ENCODE results near the gene PCSK6. TPM values are rescaled to one million over a fixed set of nuclear protein-coding genes. Genes with fewer than 3 reads are reported as not detected.

The PCSK6 gene
- total RNA-seq, 5 donors from 2014 or later (not counting 1 experiment from before 2014, with no cell fraction given) = 0.16 to 2.2 (median 1.3) TPM

GRCh38 chr15:101394654-101395053, 94.9 kb downstream of the PCSK6 start:
- ChIA-PET POLR2A (no interaction called here), CTCF (no interaction called here)
- no peaks in the 10 kb centered on the region for H3K9me3 Mint-ChIP-seq
- 91% methylated on average over 5 of the region's 11 CpGs for WGBS (ENCODE audit: insufficient coverage)
- no peak overlapping the region for H3K27ac Mint-ChIP-seq
- DNase-seq (no peak), ATAC-seq (replicated peaks in 1 of 4) (no peak)
- H3K9me3 ChIP-seq = no peaks in the 10 kb centered on the region
- no peaks in the 10 kb centered on the region for H3K36me3 Mint-ChIP-seq
- H3K36me3 ChIP-seq (ENCODE audit: control insufficient read depth in 2 of 2, extremely low read depth in 1 of 2, insufficient read depth in 1 of 2, low read length in 1 of 2) = no peaks in the 10 kb centered on the region
- H3K4me1 ChIP-seq (ENCODE audit: control insufficient read depth in 1 of 2, extremely low read depth in 1 of 2, insufficient read depth in 2 of 2, low read length in 2 of 2) = peaks cover 0 to 5% of the 10 kb centered on the region in 2 experiments
- no peak overlapping the region for H3K4me3 Mint-ChIP-seq
- H3K27ac ChIP-seq (ENCODE audit: low read length) = no peak overlapping the region
- H3K4me1 Mint-ChIP-seq = peaks cover 4 to 16% (median 5%) of the 10 kb centered on the region in 3 donors
- peaks cover 0 to 45% of the 10 kb centered on the region in 2 experiments for H3K27me3 ChIP-seq (replicated peaks in 1 of 2; ENCODE audit: control insufficient read depth in 2 of 2, extremely low read depth in 1 of 2, insufficient read depth in 2 of 2, low read length in 1 of 2)
- no peak overlapping the region for H3K4me3 ChIP-seq (ENCODE audit: control insufficient read depth in 1 of 2, extremely low read depth in 1 of 2, low read length in 1 of 2)
- H3K27me3 Mint-ChIP-seq = peaks cover 22 to 49% of the 10 kb centered on the region in 2 donors

- CTCF ChIA-PET = no interaction called here
- no peak overlapping the region for H3K4me3 ChIP-seq (ENCODE audit: control insufficient read depth in 1 of 2, extremely low read depth in 1 of 2, low read length in 1 of 2)
These were observed 95.4 kb downstream of the PCSK6 start for GRCh38 chr15:101394056-101394630.

GRCh38 chr15:101393172-101393571, 96.3 kb downstream of the PCSK6 start:
- Mint-ChIP-seq H3K9me3 (no peaks in the 10 kb centered on the region), H3K4me3 (no peak overlapping the region), H3K4me1 (peaks cover 4 to 16% (median 5%) of the 10 kb centered on the region in 3 donors), H3K27me3 (peaks cover 18 to 36% of the 10 kb centered on the region in 2 donors), H3K27ac (no peak overlapping the region), H3K36me3 (no peaks in the 10 kb centered on the region)
- ATAC-seq (replicated peaks in 1 of 4) = no peak
- peaks cover 0 to 34% of the 10 kb centered on the region in 2 experiments for H3K27me3 ChIP-seq (replicated peaks in 1 of 2; ENCODE audit: control insufficient read depth in 2 of 2, extremely low read depth in 1 of 2, insufficient read depth in 2 of 2, low read length in 1 of 2)
- peaks cover 0 to 5% of the 10 kb centered on the region in 2 experiments for H3K4me1 ChIP-seq (ENCODE audit: control insufficient read depth in 1 of 2, extremely low read depth in 1 of 2, insufficient read depth in 2 of 2, low read length in 2 of 2)
- no peak for DNase-seq
- WGBS (ENCODE audit: insufficient coverage) = 97% methylated on average over 5 of the region's 13 CpGs
- no peak overlapping the region for H3K4me3 ChIP-seq (ENCODE audit: control insufficient read depth in 1 of 2, extremely low read depth in 1 of 2, low read length in 1 of 2)
- H3K27ac ChIP-seq (ENCODE audit: low read length) = no peak overlapping the region
- H3K9me3 ChIP-seq = no peaks in the 10 kb centered on the region
- ChIA-PET CTCF (no interaction called here), POLR2A (no interaction called here)
- no peaks in the 10 kb centered on the region for H3K36me3 ChIP-seq (ENCODE audit: control insufficient read depth in 2 of 2, extremely low read depth in 1 of 2, insufficient read depth in 1 of 2, low read length in 1 of 2)

More at GRCh38 chr15:101394056-101394630, 95.4 kb downstream of the PCSK6 start:
- Histone ChIP-seq H3K27ac (ENCODE audit: low read length) (no peak overlapping the region), H3K4me1 (ENCODE audit: control insufficient read depth in 1 of 2, extremely low read depth in 1 of 2, insufficient read depth in 2 of 2, low read length in 2 of 2) (peaks cover 0 to 5% of the 10 kb centered on the region in 2 experiments), H3K27me3 (replicated peaks in 1 of 2; ENCODE audit: control insufficient read depth in 2 of 2, extremely low read depth in 1 of 2, insufficient read depth in 2 of 2, low read length in 1 of 2) (peaks cover 0 to 42% of the 10 kb centered on the region in 2 experiments), H3K36me3 (ENCODE audit: control insufficient read depth in 2 of 2, extremely low read depth in 1 of 2, insufficient read depth in 1 of 2, low read length in 1 of 2) (no peaks in the 10 kb centered on the region), H3K9me3 (no peaks in the 10 kb centered on the region)
- POLR2A ChIA-PET = no interaction called here
- no peaks in the 10 kb centered on the region for H3K36me3 Mint-ChIP-seq
- DNase-seq (no peak), ATAC-seq (replicated peaks in 1 of 4) (no peak)
- H3K27ac Mint-ChIP-seq = no peak overlapping the region
- peaks cover 4 to 16% (median 5%) of the 10 kb centered on the region in 3 donors for H3K4me1 Mint-ChIP-seq
- peaks cover 20 to 44% of the 10 kb centered on the region in 2 donors for H3K27me3 Mint-ChIP-seq
- H3K4me3 Mint-ChIP-seq = no peak overlapping the region
- WGBS (ENCODE audit: insufficient coverage) = 77% methylated on average over 9 of the region's 12 CpGs
- H3K9me3 Mint-ChIP-seq = no peaks in the 10 kb centered on the region

GRCh38 chr15:101391981-101392640, 97.4 kb downstream of the PCSK6 start:
- Histone ChIP-seq H3K36me3 (ENCODE audit: control insufficient read depth in 2 of 2, extremely low read depth in 1 of 2, insufficient read depth in 1 of 2, low read length in 1 of 2) (no peaks in the 10 kb centered on the region), H3K4me3 (ENCODE audit: control insufficient read depth in 1 of 2, extremely low read depth in 1 of 2, low read length in 1 of 2) (peak overlapping the region in 1 of 2 donors; percentile 14), H3K9me3 (no peaks in the 10 kb centered on the region), H3K27me3 (replicated peaks in 1 of 2; ENCODE audit: control insufficient read depth in 2 of 2, extremely low read depth in 1 of 2, insufficient read depth in 2 of 2, low read length in 1 of 2) (peaks cover 0 to 24% of the 10 kb centered on the region in 2 experiments), H3K4me1 (ENCODE audit: control insufficient read depth in 1 of 2, extremely low read depth in 1 of 2, insufficient read depth in 2 of 2, low read length in 2 of 2) (no peaks in the 10 kb centered on the region), H3K27ac (ENCODE audit: low read length) (no peak overlapping the region)
- Mint-ChIP-seq H3K4me3 (peak overlapping the region in 1 of 3 donors; percentile 47), H3K27me3 (peaks cover 11 to 26% of the 10 kb centered on the region in 2 donors), H3K4me1 (peaks cover 0 to 8% (median 0%) of the 10 kb centered on the region in 3 donors), H3K36me3 (no peaks in the 10 kb centered on the region), H3K9me3 (no peaks in the 10 kb centered on the region), H3K27ac (peak overlapping the region in 1 of 2 donors; percentile 3)
- CTCF ChIA-PET = no interaction called here
- WGBS (ENCODE audit: insufficient coverage) = 35% methylated on average over 10 of the region's 17 CpGs
- POLR2A ChIA-PET = no interaction called here
- DNase-seq (no peak), ATAC-seq (replicated peaks in 1 of 4) (no peak)

- H3K27me3 Mint-ChIP-seq = peaks cover 12 to 19% of the 10 kb centered on the region in 2 donors
These were observed 98.1 kb downstream of the PCSK6 start for GRCh38 chr15:101391431-101391830.

GRCh38 chr15:101390462-101390861, 99.0 kb downstream of the PCSK6 start:
- CTCF ChIA-PET = no interaction called here
- no peaks in the 10 kb centered on the region for H3K9me3 Mint-ChIP-seq

More at GRCh38 chr15:101391431-101391830, 98.1 kb downstream of the PCSK6 start:
- CTCF ChIA-PET = no interaction called here
- peak overlapping the region in 1 of 2 donors; percentile 3 for H3K27ac Mint-ChIP-seq
- H3K27me3 ChIP-seq (replicated peaks in 1 of 2; ENCODE audit: control insufficient read depth in 2 of 2, extremely low read depth in 1 of 2, insufficient read depth in 2 of 2, low read length in 1 of 2) = peaks cover 0 to 23% of the 10 kb centered on the region in 2 experiments
- 74% methylated on average over 5 of the region's 10 CpGs for WGBS (ENCODE audit: insufficient coverage)
- H3K9me3 Mint-ChIP-seq = no peaks in the 10 kb centered on the region
- DNase-seq (no peak), ATAC-seq (replicated peaks in 1 of 4) (no peak)
- no peaks in the 10 kb centered on the region for H3K9me3 ChIP-seq
- peak overlapping the region in 1 of 3 donors; percentile 47 for H3K4me3 Mint-ChIP-seq
- H3K36me3 Mint-ChIP-seq = no peaks in the 10 kb centered on the region
- H3K36me3 ChIP-seq (ENCODE audit: control insufficient read depth in 2 of 2, extremely low read depth in 1 of 2, insufficient read depth in 1 of 2, low read length in 1 of 2) = no peaks in the 10 kb centered on the region
- no peak overlapping the region for H3K4me3 ChIP-seq (ENCODE audit: control insufficient read depth in 1 of 2, extremely low read depth in 1 of 2, low read length in 1 of 2)
- H3K4me1 Mint-ChIP-seq = peaks cover 0 to 8% (median 0%) of the 10 kb centered on the region in 3 donors
- H3K27ac ChIP-seq (ENCODE audit: low read length) = no peak overlapping the region
- POLR2A ChIA-PET = no interaction called here
- no peaks in the 10 kb centered on the region for H3K4me1 ChIP-seq (ENCODE audit: control insufficient read depth in 1 of 2, extremely low read depth in 1 of 2, insufficient read depth in 2 of 2, low read length in 2 of 2)

More at GRCh38 chr15:101390462-101390861, 99.0 kb downstream of the PCSK6 start:
- ATAC-seq (replicated peaks in 1 of 4) (no peak), DNase-seq (no peak)
- Histone ChIP-seq H3K27me3 (replicated peaks in 1 of 2; ENCODE audit: control insufficient read depth in 2 of 2, extremely low read depth in 1 of 2, insufficient read depth in 2 of 2, low read length in 1 of 2) (peaks cover 0 to 21% of the 10 kb centered on the region in 2 experiments), H3K27ac (ENCODE audit: low read length) (no peak overlapping the region), H3K36me3 (ENCODE audit: control insufficient read depth in 2 of 2, extremely low read depth in 1 of 2, insufficient read depth in 1 of 2, low read length in 1 of 2) (no peaks in the 10 kb centered on the region), H3K4me1 (ENCODE audit: control insufficient read depth in 1 of 2, extremely low read depth in 1 of 2, insufficient read depth in 2 of 2, low read length in 2 of 2) (no peaks in the 10 kb centered on the region), H3K4me3 (ENCODE audit: control insufficient read depth in 1 of 2, extremely low read depth in 1 of 2, low read length in 1 of 2) (no peak overlapping the region), H3K9me3 (no peaks in the 10 kb centered on the region)
- H3K4me1 Mint-ChIP-seq = peaks cover 0 to 8% (median 0%) of the 10 kb centered on the region in 3 donors
- POLR2A ChIA-PET = no interaction called here
- H3K27me3 Mint-ChIP-seq = peaks cover 7 to 11% of the 10 kb centered on the region in 2 donors
- H3K36me3 Mint-ChIP-seq = no peaks in the 10 kb centered on the region
- H3K4me3 Mint-ChIP-seq = no peak overlapping the region
- 85% methylated on average over 6 of the region's 8 CpGs for WGBS (ENCODE audit: insufficient coverage)
- H3K27ac Mint-ChIP-seq = no peak overlapping the region
